Embryonic facial prominence (tissue), 1 donor: ENCODE data around the gene TRIP12.

Experiments
- DNase-seq: peaks from one replicate; pipeline ENCODE4 v3.0.0-alpha.2; 2016; ENCODE audit errors: extremely low spot score

TRIP12 gene

GRCh38 chr2:229715895-229716507 lies 205.8 kb downstream of the TRIP12 start:
- DNase-seq, result no peak

GRCh38 chr2:229714736-229715541 lies 206.9 kb downstream of the TRIP12 start:
- DNase-seq, result no peak

- no peak for DNase-seq
These were observed 207.6 kb downstream of the TRIP12 start, which contains the start of gene DNER for GRCh38 chr2:229714080-229714735. Gene DNER (minus strand): TSS chr2:229714555. CDS start chr2:229714423, 132 bp downstream.
